HepG2 (cell line): ENCODE data around the gene GANC. TPM values are rescaled to one million over a fixed set of nuclear protein-coding genes. Genes with fewer than 3 reads are reported as not detected.

ENCODE experiments used
- ATAC-seq: fragments of 200-7000 bp; cut with Tn5 transposase; 3 replicates; pipeline ENCODE4 v1.9.1; 2020; ENCODE audit warnings: mild to moderate bottlenecking, moderate library complexity
- BruUV-seq: library from RNA; stranded (reverse); fragments of 400-500 nt; replicated peaks from 2 replicates; lab custom pipeline; 2021; lab: Mats Ljungman, UMichigan
- CTCF ChIA-PET: fragments of 300-600 bp; formaldehyde crosslinking; extraction: SDS; loops from one replicate; lab custom pipeline; 2021; ENCODE audit warnings: low total read pairs, inconsistent platforms, low intra/inter-chr PET ratio; lab: Yijun Ruan, JAX
- POLR2A ChIA-PET: fragments of 350-600 bp; sonication (Branson Sonifier 250); formaldehyde crosslinking; loops from one replicate; lab custom pipeline; 2020; ENCODE audit warnings: antibody characterized with exemption, inconsistent platforms; lab: Yijun Ruan, JAX
- DNase-seq: peaks from one replicate; pipeline ENCODE4 v3.0.0-alpha.2; 2015; ENCODE audit warnings: low spot score
- FAIRE-seq: peaks from 3 replicates; lab custom pipeline; 2011; peaks lifted over from hg19 to GRCh38; lab: Jason Lieb, UNC
- H2AFZ ChIP-seq: one replicate; pipeline ENCODE4 v1.6.1; 2011; ENCODE audit warnings: low read length, inconsistent platforms
- H3K27ac ChIP-seq: fragments of 300-600 bp; 3 replicates; pipeline ENCODE4 v1.8.0; 2011; ENCODE audit warnings: mixed run types, mild to moderate bottlenecking, mixed read lengths, low read length, inconsistent platforms; ENCODE audit not compliant: insufficient read depth; ENCODE audit errors: extremely low read length
- H3K27me3 ChIP-seq, 2 experiments: fragments of 200-600 bp in 1 of 2; 2 replicates in 1 of 2; 3 replicates in 1 of 2; pipeline versions ENCODE4 v1.6.0 to v1.8.0; 2011; ENCODE audit warnings: low read length in 2 of 2, mild to moderate bottlenecking in 2 of 2, moderate library complexity in 2 of 2, inconsistent platforms in 1 of 2; ENCODE audit not compliant: insufficient read depth in 2 of 2, control insufficient read depth in 1 of 2
- H3K36me3 ChIP-seq, 2 experiments: fragments of 200-600 bp in 1 of 2; replicated peaks in 1 of 2; 2 replicates in 1 of 2; 3 replicates in 1 of 2; pipeline versions ENCODE4 v1.5.1 to v1.8.0; 2011; ENCODE audit warnings: low read length in 2 of 2, inconsistent platforms in 1 of 2; ENCODE audit not compliant: insufficient read depth in 2 of 2, control insufficient read depth in 1 of 2
- H3K4me1 ChIP-seq: 2 replicates; pipeline ENCODE4 v1.5.1; 2012; ENCODE audit warnings: low read length, inconsistent platforms; ENCODE audit not compliant: insufficient read depth
- H3K4me2 ChIP-seq: 2 replicates; pipeline ENCODE4 v1.6.0; 2011; ENCODE audit warnings: low read depth, low read length, inconsistent platforms
- H3K4me3 ChIP-seq, 3 experiments: fragments of 200-600 bp in 1 of 3; sonication (generic), shearing (Covaris generic) in 1 of 3; replicated peaks in 1 of 3; 2 replicates each; pipeline ENCODE4 v1.5.1; 2011 to 2016; ENCODE audit warnings: low read length in 3 of 3, inconsistent platforms in 2 of 3, low read depth in 2 of 3, mild to moderate bottlenecking in 2 of 3, control low read depth in 1 of 3, mixed read lengths in 1 of 3; ENCODE audit not compliant: insufficient read depth in 1 of 3
- H3K79me2 ChIP-seq: one replicate; pipeline ENCODE4 v1.6.1; 2011; ENCODE audit warnings: low read length, inconsistent platforms; ENCODE audit not compliant: insufficient read depth
- H3K9ac ChIP-seq: 2 replicates; pipeline ENCODE4 v1.6.0; 2011; ENCODE audit warnings: mild to moderate bottlenecking, low read depth, low read length, inconsistent platforms; ENCODE audit not compliant: insufficient read depth
- H3K9me3 ChIP-seq: 2 replicates; pipeline ENCODE4 v1.5.1; 2012; ENCODE audit warnings: mild to moderate bottlenecking, low read length
- H4K20me1 ChIP-seq: 2 replicates; pipeline ENCODE4 v1.6.0; 2011; ENCODE audit warnings: inconsistent platforms, mild to moderate bottlenecking, low read length, moderate library complexity; ENCODE audit not compliant: insufficient read depth
- CREB3 ChIP-seq: sonication (generic); formaldehyde crosslinking; IDR thresholded peaks from 2 replicates; pipeline ENCODE4 v1.5.0; 2020; ENCODE audit warnings: missing genetic modification reagents
- IKZF4 ChIP-seq: sonication (generic); formaldehyde crosslinking; IDR thresholded peaks from 2 replicates; pipeline ENCODE4 v1.5.1; 2020; ENCODE audit warnings: borderline replicate concordance, mild to moderate bottlenecking, low read depth, missing genetic modification reagents; ENCODE audit errors: not compliant biosample characterization
- RBAK ChIP-seq: sonication (generic); formaldehyde crosslinking; IDR thresholded peaks from 2 replicates; pipeline ENCODE4 v1.5.1; 2020; ENCODE audit warnings: mild to moderate bottlenecking, missing genetic modification reagents
- SATB2 ChIP-seq: sonication (generic); formaldehyde crosslinking; IDR thresholded peaks from 2 replicates; pipeline ENCODE4 v1.5.0; 2020; ENCODE audit warnings: missing genetic modification reagents
- SSRP1 ChIP-seq: IDR thresholded peaks from 2 replicates; pipeline ENCODE4 v1.6.1; 2016; ENCODE audit warnings: control low read depth
- ZBTB38 ChIP-seq: sonication (generic); formaldehyde crosslinking; IDR thresholded peaks from 2 replicates; pipeline ENCODE4 v1.5.1; 2020; ENCODE audit warnings: mild to moderate bottlenecking, missing genetic modification reagents
- ZHX2 ChIP-seq, 2 experiments: sonication (generic) in 1 of 2; formaldehyde crosslinking in 1 of 2; IDR thresholded peaks; 2 replicates each; pipeline versions ENCODE4 v1.6.1 to v1.9.0; 2014 to 2022; ENCODE audit warnings: antibody characterized with exemption in 1 of 2, borderline replicate concordance in 1 of 2, inconsistent platforms in 1 of 2, low read depth in 1 of 2, missing genetic modification reagents in 1 of 2
- ZNF282 ChIP-seq: fragments of 450-650 bp; IDR thresholded peaks from 2 replicates; pipeline ENCODE4 v1.6.1; 2018; ENCODE audit not compliant: partially characterized antibody
- WGBS: methylation state at CpG from one replicate; pipeline ENCODE4 v1.1.6; 2017; ENCODE audit warnings: low lambda C conversion rate; 5-methylcytosine and 5-hydroxymethylcytosine counted together
- in situ Hi-C: cut with HindIII; loops from 2 replicates; pipeline ENCODE4 v1.10.0; 2017; ENCODE audit warnings: low pct_unique_long_range_greater_than_20kb; ENCODE audit not compliant: extremely low pct_ligation_motif_present
- intact Hi-C: fragments of 100-400 bp; cut with micrococcal nuclease; formaldehyde crosslinking; loops from one replicate; pipeline ENCODE4 v1.10.0; 2022; ENCODE audit not compliant: unreplicated experiment
- polyA plus RNA-seq, 8 experiments: library from polyadenylated mRNA; depleted of rRNA in 3 of 8; stranded (reverse) in 7 of 8; unstranded in 1 of 8; fragments of >200 nt; fragmentation: Illumina TruSeq in 4 of 8; extraction: Trizol in 4 of 8; gene quantifications; 2 replicates each; pipeline versions ENCODE4 v1.2.1 to v1.2.3, GENCODE V29; 2011 to 2016; ENCODE audit warnings: low read depth in 4 of 8, missing spikeins in 1 of 8, mixed read lengths in 1 of 8; ENCODE audit not compliant: insufficient read depth in 1 of 8
- total RNA-seq, 5 experiments: library from RNA; depleted of rRNA; stranded (reverse); fragments of >200 nt; fragmentation: Illumina TruSeq; extraction: Trizol; gene quantifications; 2 replicates each; pipeline ENCODE4 v1.2.3, GENCODE V29; 2016; ENCODE audit warnings: low read depth in 1 of 5

Gene GANC
- total and polyA plus RNA-seq, 2 of the 13 experiments (the other 11 are each of a cell fraction or from before 2014, with no cell fraction given), result 17.0 to 21.0 TPM

- no peak for TF ChIP-seq ZHX2 (IDR thresholded peaks at IDR 0.05; ENCODE audit: low read depth)
- no peak for TF ChIP-seq ZHX2 (CRISPR knock-in tag; IDR thresholded peaks at IDR 0.05; ENCODE audit: borderline replicate concordance)
- TF ChIP-seq ZNF282, result no peak
- TF ChIP-seq IKZF4 (CRISPR knock-in tag), result no peak
- no peak for TF ChIP-seq RBAK (CRISPR knock-in tag)
Observed at GRCh38 chr15:42343596-42344232, 70.7 kb downstream of the GANC start (continued).

- H3K4me3 ChIP-seq, result no peak overlapping the region
- DNase-seq (no peak), ATAC-seq (no peak), FAIRE-seq (no peak)
- intact Hi-C loops (no loop called here), in situ Hi-C loops (no loop called here)
- H3K9ac ChIP-seq, result no peak overlapping the region
- H3K79me2 ChIP-seq, result no peaks in the 10 kb centered on the region
- ChIA-PET POLR2A (no interaction called here), CTCF (no interaction called here)
- no peak overlapping the region for H3K27ac ChIP-seq
- no peaks in the 10 kb centered on the region for H3K4me1 ChIP-seq
- H3K4me2 ChIP-seq, result no peak overlapping the region
- no peaks in the 10 kb centered on the region for H3K27me3 ChIP-seq
- WGBS, result 88% methylated on average over 5 of the region's 5 CpGs
- no peak overlapping the region for H2AFZ ChIP-seq
- H3K36me3 ChIP-seq, result peaks cover 0 to 1% of the 10 kb centered on the region in 2 experiments; a peak in 1 of 5 replicates
- H3K9me3 ChIP-seq, result no peaks in the 10 kb centered on the region
- BruUV-seq, result no TSS peak
- no peaks in the 10 kb centered on the region for H4K20me1 ChIP-seq
- TF ChIP-seq CREB3 (CRISPR knock-in tag), result no peak
- TF ChIP-seq SATB2 (CRISPR knock-in tag), result no peak
- TF ChIP-seq ZBTB38, result no peak
- no peak for TF ChIP-seq SSRP1
Observed at GRCh38 chr15:42344763-42345162, 71.8 kb downstream of the GANC start.
